H9 (cell line): Measurements from ENCODE around the gene SOHLH1. TPM values are rescaled to one million over a fixed set of nuclear protein-coding genes. Genes with fewer than 3 reads are reported as not detected.

Source experiments
- DNase-seq: peaks from one replicate; pipeline ENCODE4 v3.0.0-alpha.2; 2017
- H2AFZ ChIP-seq: one replicate; pipeline ENCODE4 v1.6.1; 2013; ENCODE audit warnings: mild to moderate bottlenecking, low read length, control low read depth, moderate library complexity
- H2AK5ac ChIP-seq: 2 replicates; pipeline ENCODE4 v1.6.1; 2013; ENCODE audit warnings: low read length, control low read depth, mixed read lengths; ENCODE audit not compliant: insufficient read length
- H2BK120ac ChIP-seq: one replicate; pipeline ENCODE4 v1.6.1; 2013; ENCODE audit warnings: low read depth, mild to moderate bottlenecking, low read length, control low read depth, inconsistent platforms; ENCODE audit not compliant: poor library complexity, severe bottlenecking
- H2BK12ac ChIP-seq: 2 replicates; pipeline ENCODE4 v1.6.1; 2013; ENCODE audit warnings: low read length, control low read depth, mixed read lengths, low read depth; ENCODE audit not compliant: insufficient read length
- H2BK15ac ChIP-seq: 2 replicates; pipeline ENCODE4 v1.6.1; 2013; ENCODE audit warnings: low read depth, low read length, control low read depth
- H2BK20ac ChIP-seq: one replicate; pipeline ENCODE4 v1.6.1; 2013; ENCODE audit warnings: low read depth, mild to moderate bottlenecking, low read length, control low read depth, inconsistent platforms; ENCODE audit not compliant: poor library complexity, severe bottlenecking
- H2BK5ac ChIP-seq: 2 replicates; pipeline ENCODE4 v1.6.1; 2013; ENCODE audit warnings: low read length, control low read depth, mixed read lengths; ENCODE audit not compliant: insufficient read length
- H3K14ac ChIP-seq: 2 replicates; pipeline ENCODE4 v1.6.1; 2013; ENCODE audit warnings: low read length, control low read depth; ENCODE audit not compliant: insufficient read depth
- H3K18ac ChIP-seq: 2 replicates; pipeline ENCODE4 v1.6.1; 2013; ENCODE audit warnings: low read depth, mild to moderate bottlenecking, mixed read lengths, low read length, control low read depth; ENCODE audit not compliant: insufficient read length
- H3K23ac ChIP-seq: 2 replicates; pipeline ENCODE4 v1.6.1; 2013; ENCODE audit warnings: low read length, control low read depth, mixed read lengths, low read depth; ENCODE audit not compliant: insufficient read length
- H3K23me2 ChIP-seq: 2 replicates; pipeline ENCODE4 v1.6.1; 2013; ENCODE audit warnings: low read depth, mild to moderate bottlenecking, mixed read lengths, low read length, control low read depth; ENCODE audit not compliant: insufficient read length, poor library complexity, severe bottlenecking
- H3K27ac ChIP-seq: 2 replicates; pipeline ENCODE4 v1.5.1; 2013; ENCODE audit warnings: low read length, control low read depth, mixed read lengths, low read depth; ENCODE audit not compliant: insufficient read length
- H3K27me3 ChIP-seq: 2 replicates; pipeline ENCODE4 v1.6.1; 2013; ENCODE audit warnings: low read length, control low read depth, inconsistent platforms; ENCODE audit not compliant: insufficient read depth
- H3K4ac ChIP-seq: 2 replicates; pipeline ENCODE4 v1.6.1; 2013; ENCODE audit warnings: low read depth, mild to moderate bottlenecking, control low read depth, inconsistent platforms, low read length, moderate library complexity
- H3K4me1 ChIP-seq: 2 replicates; pipeline ENCODE4 v1.6.1; 2013; ENCODE audit warnings: low read length, control low read depth, inconsistent platforms; ENCODE audit not compliant: insufficient read depth
- H3K4me2 ChIP-seq: 2 replicates; pipeline ENCODE4 v1.6.1; 2013; ENCODE audit warnings: low read length, control low read depth, mixed read lengths; ENCODE audit not compliant: insufficient read length, insufficient read depth
- H3K56ac ChIP-seq: 2 replicates; pipeline ENCODE4 v1.6.1; 2013; ENCODE audit warnings: low read depth, mild to moderate bottlenecking, mixed read lengths, low read length, control low read depth; ENCODE audit not compliant: insufficient read length
- H3K79me1 ChIP-seq: 2 replicates; pipeline ENCODE4 v1.6.1; 2013; ENCODE audit warnings: low read depth, mild to moderate bottlenecking, moderate library complexity, low read length, control low read depth, inconsistent platforms; ENCODE audit not compliant: insufficient read depth, poor library complexity, severe bottlenecking
- H3K79me2 ChIP-seq: 2 replicates; pipeline ENCODE4 v1.6.1; 2013; ENCODE audit warnings: low read length, control low read depth, inconsistent platforms; ENCODE audit not compliant: insufficient read depth
- H3K9ac ChIP-seq: 2 replicates; pipeline ENCODE4 v1.6.1; 2013; ENCODE audit warnings: low read length, control low read depth, mixed read lengths; ENCODE audit not compliant: insufficient read length; ENCODE audit errors: extremely low read depth
- H3K9me3 ChIP-seq: one replicate; pipeline ENCODE4 v1.6.1; 2013; ENCODE audit warnings: low read depth, low read length, inconsistent platforms; ENCODE audit not compliant: control insufficient read depth
- H3T11ph ChIP-seq: one replicate; pipeline ENCODE4 v1.6.1; 2013; ENCODE audit warnings: mild to moderate bottlenecking, low read length, control low read depth, inconsistent platforms
- H4K20me1 ChIP-seq: one replicate; pipeline ENCODE4 v1.6.1; 2013; ENCODE audit not compliant: control insufficient read depth, insufficient read length, insufficient read depth
- H4K5ac ChIP-seq: 2 replicates; pipeline ENCODE4 v1.6.1; 2013; ENCODE audit warnings: low read depth, mild to moderate bottlenecking, mixed read lengths, low read length, control low read depth; ENCODE audit not compliant: insufficient read length
- H4K8ac ChIP-seq: replicated peaks from 2 replicates; pipeline ENCODE4 v1.6.1; 2013; ENCODE audit warnings: low read length, control low read depth, mixed read lengths, low read depth; ENCODE audit not compliant: insufficient read length
- H4K91ac ChIP-seq: 2 replicates; pipeline ENCODE4 v1.6.1; 2013; ENCODE audit warnings: low read depth, mild to moderate bottlenecking, moderate library complexity, mixed read lengths, low read length, control low read depth; ENCODE audit not compliant: insufficient read length
- H3K27ac Mint-ChIP-seq, 3 experiments: 2 replicates in 2 of 3; 3 replicates in 1 of 3; pipeline ENCODE4 v1.8.0; 2020 to 2021; ENCODE audit warnings: mixed read lengths in 3 of 3, mild to moderate bottlenecking in 1 of 3, moderate library complexity in 1 of 3
- H3K27me3 Mint-ChIP-seq: 2 replicates; pipeline ENCODE4 v1.8.0; 2021; ENCODE audit warnings: low read depth, mild to moderate bottlenecking, moderate library complexity, mixed read lengths
- H3K36me3 Mint-ChIP-seq, 3 experiments: 2 replicates in 2 of 3; 3 replicates in 1 of 3; pipeline ENCODE4 v1.8.0; 2020 to 2021; ENCODE audit warnings: low read depth in 3 of 3, mixed read lengths in 3 of 3; ENCODE audit not compliant: insufficient read depth in 1 of 3
- H3K4me1 Mint-ChIP-seq, 2 experiments: 2 replicates each; pipeline ENCODE4 v1.8.0; 2020; ENCODE audit warnings: mixed read lengths in 2 of 2
- H3K4me3 Mint-ChIP-seq, 2 experiments: 2 replicates in 1 of 2; 3 replicates in 1 of 2; pipeline ENCODE4 v1.8.0; 2020 to 2021; ENCODE audit warnings: mild to moderate bottlenecking in 2 of 2, mixed read lengths in 2 of 2, moderate library complexity in 1 of 2
- H3K9me3 Mint-ChIP-seq, 2 experiments: 2 replicates in 1 of 2; 3 replicates in 1 of 2; pipeline ENCODE4 v1.8.0; 2020; ENCODE audit warnings: mild to moderate bottlenecking in 2 of 2, mixed read lengths in 2 of 2, moderate library complexity in 1 of 2
- WGBS: extraction: QIAGEN DNeasy Blood & Tissue Kit; methylation state at CpG from one replicate; pipeline ENCODE4 v1.1.7; 2013; ENCODE audit warnings: missing lambda C conversion rate, low lambda C conversion rate, mixed read lengths; ENCODE audit not compliant: insufficient read length; ENCODE audit errors: extremely low coverage; 5-methylcytosine and 5-hydroxymethylcytosine counted together
- total RNA-seq: library from RNA; stranded (reverse); gene quantifications from 2 replicates; pipeline ENCODE4 v1.2.1, GENCODE V29; 2021
- TF ChIP-seq, protein P1 (sequence below): fragments of 200-600 bp; sonication (generic); conservative IDR thresholded peaks from 3 replicates; pipeline ENCODE4 v1.8.0; 2021; ENCODE audit warnings: antibody characterized with exemption, mild to moderate bottlenecking

SOHLH1 gene
- total RNA-seq, 1 experiment from 2014 or later: not detected

DNA sequence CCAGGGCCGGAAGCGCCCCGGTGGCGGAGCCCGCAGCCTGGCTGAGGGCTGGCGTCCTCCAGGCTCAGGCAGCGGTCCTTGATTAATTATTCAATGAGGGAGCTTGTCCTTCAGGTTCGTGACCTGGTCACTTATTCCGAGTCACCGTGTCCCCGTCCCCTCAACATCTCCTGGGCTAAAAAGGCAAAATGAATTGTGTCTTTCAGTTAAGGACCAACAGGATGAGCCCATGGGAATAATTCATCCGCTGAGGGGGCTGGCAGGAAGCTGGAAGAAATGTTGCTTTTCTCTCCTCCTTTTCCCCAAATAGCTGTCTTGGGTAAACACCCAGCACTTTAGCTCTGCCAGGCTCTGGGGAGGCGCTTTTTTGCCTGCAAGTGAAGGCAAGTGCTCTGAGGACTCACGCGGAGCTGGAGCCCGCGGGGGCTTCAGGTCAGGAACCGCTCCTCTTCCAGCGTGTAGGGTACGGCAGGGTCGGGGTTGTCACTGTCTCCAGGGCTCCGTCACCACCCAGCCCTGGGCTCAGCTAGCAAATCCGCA lies 15.8 kb upstream of the SOHLH1 start:
- Histone ChIP-seq H3K18ac (no peak overlapping the region), H4K5ac (no peak overlapping the region), H2BK15ac (no peak overlapping the region), H2BK5ac (no peak overlapping the region), H3K79me1 (no peaks in the 10 kb centered on the region), H2BK20ac (no peak overlapping the region), H4K8ac (no peak overlapping the region), H3K4me1 (no peaks in the 10 kb centered on the region), H3K23ac (no peak overlapping the region), H3K56ac (no peak overlapping the region), H3K23me2 (peaks cover 3% of the 10 kb centered on the region), H2AFZ (no peak overlapping the region), H4K20me1 (no peaks in the 10 kb centered on the region), H3K4me2 (peak overlapping the region; percentile 39), H3T11ph (no peak overlapping the region), H2BK120ac (no peak overlapping the region), H3K9me3 (no peaks in the 10 kb centered on the region), H3K27me3 (peaks cover 6% of the 10 kb centered on the region; the same call in 1 of the 2 replicates), H2BK12ac (no peak overlapping the region), H3K4ac (no peak overlapping the region), H2AK5ac (no peak overlapping the region), H4K91ac (no peak overlapping the region), H3K9ac (no peak overlapping the region), H3K27ac (no peak overlapping the region), H3K14ac (no peak overlapping the region), H3K79me2 (no peaks in the 10 kb centered on the region)
- peak overlapping the region; percentile 32 to 61 for H3K4me3 Mint-ChIP-seq
- peaks cover 0 to 5% of the 10 kb centered on the region in 2 experiments; a peak in 2 of 4 replicates for H3K4me1 Mint-ChIP-seq
- WGBS: no CpG with 5 or more reads among the region's 23 CpGs
- no peak overlapping the region for H3K27ac Mint-ChIP-seq
- H3K9me3 Mint-ChIP-seq: no peaks in the 10 kb centered on the region
- peaks cover 47% of the 10 kb centered on the region for H3K27me3 Mint-ChIP-seq
- DNase-seq: no peak
- no peaks in the 10 kb centered on the region for H3K36me3 Mint-ChIP-seq
- TF ChIP-seq, protein P1, sequence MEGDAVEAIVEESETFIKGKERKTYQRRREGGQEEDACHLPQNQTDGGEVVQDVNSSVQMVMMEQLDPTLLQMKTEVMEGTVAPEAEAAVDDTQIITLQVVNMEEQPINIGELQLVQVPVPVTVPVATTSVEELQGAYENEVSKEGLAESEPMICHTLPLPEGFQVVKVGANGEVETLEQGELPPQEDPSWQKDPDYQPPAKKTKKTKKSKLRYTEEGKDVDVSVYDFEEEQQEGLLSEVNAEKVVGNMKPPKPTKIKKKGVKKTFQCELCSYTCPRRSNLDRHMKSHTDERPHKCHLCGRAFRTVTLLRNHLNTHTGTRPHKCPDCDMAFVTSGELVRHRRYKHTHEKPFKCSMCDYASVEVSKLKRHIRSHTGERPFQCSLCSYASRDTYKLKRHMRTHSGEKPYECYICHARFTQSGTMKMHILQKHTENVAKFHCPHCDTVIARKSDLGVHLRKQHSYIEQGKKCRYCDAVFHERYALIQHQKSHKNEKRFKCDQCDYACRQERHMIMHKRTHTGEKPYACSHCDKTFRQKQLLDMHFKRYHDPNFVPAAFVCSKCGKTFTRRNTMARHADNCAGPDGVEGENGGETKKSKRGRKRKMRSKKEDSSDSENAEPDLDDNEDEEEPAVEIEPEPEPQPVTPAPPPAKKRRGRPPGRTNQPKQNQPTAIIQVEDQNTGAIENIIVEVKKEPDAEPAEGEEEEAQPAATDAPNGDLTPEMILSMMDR: no peak
